ENCODE results near the gene IRGQ. TPM values are rescaled to one million over a fixed set of nuclear protein-coding genes. Genes with fewer than 3 reads are reported as not detected.

Gene IRGQ, protein sequence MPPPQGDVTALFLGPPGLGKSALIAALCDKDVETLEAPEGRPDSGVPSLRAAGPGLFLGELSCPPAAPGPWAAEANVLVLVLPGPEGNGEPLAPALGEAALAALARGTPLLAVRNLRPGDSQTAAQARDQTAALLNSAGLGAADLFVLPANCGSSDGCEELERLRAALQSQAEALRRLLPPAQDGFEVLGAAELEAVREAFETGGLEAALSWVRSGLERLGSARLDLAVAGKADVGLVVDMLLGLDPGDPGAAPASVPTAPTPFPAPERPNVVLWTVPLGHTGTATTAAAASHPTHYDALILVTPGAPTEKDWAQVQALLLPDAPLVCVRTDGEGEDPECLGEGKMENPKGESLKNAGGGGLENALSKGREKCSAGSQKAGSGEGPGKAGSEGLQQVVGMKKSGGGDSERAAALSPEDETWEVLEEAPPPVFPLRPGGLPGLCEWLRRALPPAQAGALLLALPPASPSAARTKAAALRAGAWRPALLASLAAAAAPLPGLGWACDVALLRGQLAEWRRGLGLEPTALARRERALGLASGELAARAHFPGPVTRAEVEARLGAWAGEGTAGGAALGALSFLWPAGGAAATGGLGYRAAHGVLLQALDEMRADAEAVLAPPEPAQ
- total RNA-seq = 10 to 100 TPM; 18.0 to 33.5 (median 23.5) TPM

DNA sequence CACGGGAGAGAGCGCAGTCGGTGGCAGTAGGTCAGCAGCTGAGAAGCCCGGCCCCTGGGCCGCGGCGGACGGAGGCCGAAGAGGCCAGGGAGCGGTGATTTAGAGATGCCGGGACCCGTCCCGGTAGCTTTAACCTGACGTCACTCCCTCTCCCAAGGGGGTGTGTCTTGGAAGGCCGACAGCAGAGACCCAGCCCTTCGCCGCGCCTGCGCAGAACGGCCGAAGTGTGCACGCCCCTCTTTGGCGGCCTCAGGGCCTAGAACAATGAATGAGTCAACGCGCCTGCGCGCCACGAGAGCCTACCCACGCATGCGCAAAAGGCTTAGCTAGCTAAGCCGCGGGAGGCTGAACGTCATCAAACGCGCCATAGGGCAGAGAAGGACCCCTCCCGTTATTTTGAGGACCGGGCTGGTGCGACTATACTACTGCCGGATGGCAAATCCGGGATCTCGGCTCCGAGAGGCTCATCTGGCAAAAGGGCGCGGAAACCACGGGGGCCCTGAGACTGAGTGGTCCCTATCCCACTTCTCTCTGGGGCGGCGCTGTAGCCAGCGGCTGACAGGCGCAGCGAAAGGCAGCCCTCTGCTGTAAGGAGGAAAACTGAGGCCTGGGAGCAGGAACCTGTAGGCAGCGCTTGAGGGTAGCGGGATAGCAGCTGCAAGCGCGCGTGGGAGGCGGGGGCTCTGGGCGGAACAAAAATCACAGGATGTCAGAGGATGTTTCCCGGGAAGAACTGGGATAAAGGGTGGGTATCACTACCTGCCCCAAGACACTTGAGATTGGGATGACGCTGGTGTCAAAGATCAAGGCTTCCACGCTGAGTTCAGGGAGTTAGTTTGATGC is at the start of gene IRGQ, which contains the start of gene ZNF576:
TSS of gene IRGQ (minus strand) at position 136 of the 843 bp plus-strand sequence. CDS start 796 bp downstream, outside the sequence.
TSS of gene ZNF576 (plus strand) at position 597 of the 843 bp plus-strand sequence. CDS start 514 bp downstream, outside the sequence.
- intact Hi-C loops (cut with DNase I) = loop anchor here (2.0 to 10.0 kb wide), 2 partner anchors 21 to 61 kb away; partner anchors contain the start of genes PINLYP, XRCC1 and ZNF575
- Histone ChIP-seq H3K4me1 (peaks cover 31 to 33% of the 10 kb centered on the region in 2 donors), H3K4me3 (replicated peaks in 1 of 3) (peak within 1 kb of the TSS; percentile 55 to 82 (median 76)), H3K27me3 (no peaks in the 10 kb centered on the region), H3K27ac (peak within 1 kb of the TSS; percentile 94 to 98 (median 95)), H3K36me3 (peaks cover 13 to 30% of the 10 kb centered on the region in 2 donors), H3K9me3 (no peaks in the 10 kb centered on the region)
- WGBS, 2 donors = 0% methylated on average over 28 to 49 of the region's 60 CpGs
- DNase-seq = peak; percentile 100
- TF ChIP-seq, protein P1, sequence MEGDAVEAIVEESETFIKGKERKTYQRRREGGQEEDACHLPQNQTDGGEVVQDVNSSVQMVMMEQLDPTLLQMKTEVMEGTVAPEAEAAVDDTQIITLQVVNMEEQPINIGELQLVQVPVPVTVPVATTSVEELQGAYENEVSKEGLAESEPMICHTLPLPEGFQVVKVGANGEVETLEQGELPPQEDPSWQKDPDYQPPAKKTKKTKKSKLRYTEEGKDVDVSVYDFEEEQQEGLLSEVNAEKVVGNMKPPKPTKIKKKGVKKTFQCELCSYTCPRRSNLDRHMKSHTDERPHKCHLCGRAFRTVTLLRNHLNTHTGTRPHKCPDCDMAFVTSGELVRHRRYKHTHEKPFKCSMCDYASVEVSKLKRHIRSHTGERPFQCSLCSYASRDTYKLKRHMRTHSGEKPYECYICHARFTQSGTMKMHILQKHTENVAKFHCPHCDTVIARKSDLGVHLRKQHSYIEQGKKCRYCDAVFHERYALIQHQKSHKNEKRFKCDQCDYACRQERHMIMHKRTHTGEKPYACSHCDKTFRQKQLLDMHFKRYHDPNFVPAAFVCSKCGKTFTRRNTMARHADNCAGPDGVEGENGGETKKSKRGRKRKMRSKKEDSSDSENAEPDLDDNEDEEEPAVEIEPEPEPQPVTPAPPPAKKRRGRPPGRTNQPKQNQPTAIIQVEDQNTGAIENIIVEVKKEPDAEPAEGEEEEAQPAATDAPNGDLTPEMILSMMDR (IDR thresholded peaks at IDR 0.05) = no peak
- peak in 1 of 2 donors; percentile 84 for TF ChIP-seq POLR2A (IDR thresholded peaks at IDR 0.05)

GRCh38 chr19:43644181-43644580 is 48.2 kb upstream of the IRGQ start:
- Histone ChIP-seq H3K4me3 (replicated peaks in 1 of 3) (no peak overlapping the region), H3K27ac (no peak overlapping the region), H3K36me3 (no peaks in the 10 kb centered on the region), H3K9me3 (no peaks in the 10 kb centered on the region), H3K4me1 (peaks cover 7 to 8% of the 10 kb centered on the region in 2 donors), H3K27me3 (no peaks in the 10 kb centered on the region)
- DNase-seq = no peak
- intact Hi-C loops (cut with DNase I) = no loop called here
- WGBS, 2 donors = 85 to 92% methylated on average over 13 of the region's 13 CpGs
- TF ChIP-seq, protein P1 (IDR thresholded peaks at IDR 0.05) = no peak
- no peak for TF ChIP-seq POLR2A (IDR thresholded peaks at IDR 0.05)

DNA sequence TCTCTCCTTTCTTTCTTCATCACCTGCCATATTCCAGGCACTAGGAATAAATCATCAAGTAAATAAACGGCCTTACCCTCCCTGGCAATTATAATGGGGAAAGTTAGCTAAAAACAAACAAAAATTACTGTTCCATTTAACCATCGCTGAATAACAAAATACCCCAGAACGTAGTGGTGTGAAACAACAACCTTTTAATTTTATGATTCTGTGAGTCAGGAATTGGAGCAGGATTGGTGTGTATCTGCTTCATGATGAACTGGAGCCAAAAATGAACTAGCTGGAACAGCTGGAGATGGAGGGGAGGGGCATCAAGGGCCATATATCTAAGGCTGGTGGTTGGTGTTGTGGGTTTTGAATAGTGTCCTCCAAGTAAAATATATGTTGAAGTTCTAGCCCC is 47.4 kb upstream of the IRGQ start:
- intact Hi-C loops (cut with DNase I) = no loop called here
- Histone ChIP-seq H3K36me3 (no peaks in the 10 kb centered on the region), H3K4me1 (peaks cover 7 to 8% of the 10 kb centered on the region in 2 donors), H3K27ac (no peak overlapping the region), H3K4me3 (replicated peaks in 1 of 3) (no peak overlapping the region), H3K9me3 (no peaks in the 10 kb centered on the region), H3K27me3 (no peaks in the 10 kb centered on the region)
- TF ChIP-seq, protein P1 (IDR thresholded peaks at IDR 0.05) = no peak
- no peak for TF ChIP-seq POLR2A (IDR thresholded peaks at IDR 0.05)
- WGBS, 2 donors = 77 to 83% methylated on average over 3 of the region's 3 CpGs
- DNase-seq = no peak

- WGBS, 2 donors = 71 to 73% methylated on average over 4 of the region's 4 CpGs
- intact Hi-C loops (cut with DNase I) = no loop called here
- Histone ChIP-seq H3K36me3 (no peaks in the 10 kb centered on the region), H3K4me1 (peaks cover 7 to 8% of the 10 kb centered on the region in 2 donors), H3K27ac (no peak overlapping the region), H3K4me3 (replicated peaks in 1 of 3) (no peak overlapping the region), H3K9me3 (no peaks in the 10 kb centered on the region), H3K27me3 (no peaks in the 10 kb centered on the region)
- no peak for DNase-seq
- TF ChIP-seq POLR2A (IDR thresholded peaks at IDR 0.05) = no peak
- TF ChIP-seq, protein P1 (IDR thresholded peaks at IDR 0.05) = no peak
Measured at GRCh38 chr19:43642531-43642930, 46.6 kb upstream of the IRGQ start.
